BE2C (cell line): ENCODE data around the gene FOXM1.

ENCODE experiments used
- DNase-seq: peaks from one replicate; pipeline ENCODE4 v3.0.0-alpha.2; 2020
- H3K27me3 ChIP-seq: fragments of 250-450 bp; sonication (Bioruptor Pico); 2 replicates; pipeline ENCODE4 v1.5.1; 2020; ENCODE audit warnings: mild to moderate bottlenecking
- H3K36me3 ChIP-seq: fragments of 250-450 bp; sonication (Bioruptor Pico); 2 replicates; pipeline ENCODE4 v1.5.1; 2020; ENCODE audit warnings: mild to moderate bottlenecking
- H3K4me1 ChIP-seq: fragments of 250-450 bp; sonication (Bioruptor Pico); 2 replicates; pipeline ENCODE4 v1.5.1; 2020
- H3K4me3 ChIP-seq: 2 replicates; pipeline ENCODE4 v1.5.1; 2011; ENCODE audit warnings: low read depth, low read length
- H3K9me3 ChIP-seq: fragments of 250-450 bp; sonication (Bioruptor Pico); 2 replicates; pipeline ENCODE4 v1.5.1; 2020
- CTCF ChIP-seq: IDR thresholded peaks from 2 replicates; pipeline ENCODE4 v1.5.1; 2012; ENCODE audit warnings: mild to moderate bottlenecking, low read depth, low read length

FOXM1 gene

GRCh38 chr12:2824541-2824940 is 52.4 kb downstream of the FOXM1 start:
- no peaks in the 10 kb centered on the region for H3K4me1 ChIP-seq
- no peak for DNase-seq
- no peaks in the 10 kb centered on the region for H3K27me3 ChIP-seq
- TF ChIP-seq CTCF, result no peak
- no peak overlapping the region for H3K4me3 ChIP-seq
- peaks cover 82% of the 10 kb centered on the region for H3K36me3 ChIP-seq
- no peaks in the 10 kb centered on the region for H3K9me3 ChIP-seq

GRCh38 chr12:2823483-2823882 is 53.5 kb downstream of the FOXM1 start:
- TF ChIP-seq CTCF, result no peak
- no peaks in the 10 kb centered on the region for H3K27me3 ChIP-seq
- peaks cover 85% of the 10 kb centered on the region for H3K36me3 ChIP-seq
- H3K9me3 ChIP-seq, result no peaks in the 10 kb centered on the region
- H3K4me1 ChIP-seq, result no peaks in the 10 kb centered on the region
- H3K4me3 ChIP-seq, result no peak overlapping the region
- DNase-seq, result no peak

- Histone ChIP-seq H3K36me3 (peaks cover 79% of the 10 kb centered on the region), H3K4me1 (no peaks in the 10 kb centered on the region), H3K4me3 (no peak overlapping the region), H3K27me3 (no peaks in the 10 kb centered on the region), H3K9me3 (no peaks in the 10 kb centered on the region)
- TF ChIP-seq CTCF, result no peak
- no peak for DNase-seq
Measured at GRCh38 chr12:2820432-2820831, 56.5 kb downstream of the FOXM1 start.

- no peaks in the 10 kb centered on the region for H3K27me3 ChIP-seq
- no peak for DNase-seq
- peaks cover 76% of the 10 kb centered on the region for H3K36me3 ChIP-seq
- no peaks in the 10 kb centered on the region for H3K9me3 ChIP-seq
- H3K4me3 ChIP-seq, result no peak overlapping the region
- TF ChIP-seq CTCF, result no peak
- no peaks in the 10 kb centered on the region for H3K4me1 ChIP-seq
Measured at GRCh38 chr12:2819810-2820209, 57.2 kb downstream of the FOXM1 start.

- H3K9me3 ChIP-seq, result no peaks in the 10 kb centered on the region
- H3K36me3 ChIP-seq, result peaks cover 31% of the 10 kb centered on the region
- H3K4me3 ChIP-seq, result peak overlapping the region; percentile 86
- H3K4me1 ChIP-seq, result no peaks in the 10 kb centered on the region
- no peaks in the 10 kb centered on the region for H3K27me3 ChIP-seq
- peak; percentile 78 for DNase-seq
- peak; percentile 82 for TF ChIP-seq CTCF
Measured at GRCh38 chr12:2813214-2814185, 63.5 kb downstream of the FOXM1 start.
